Ectodermal cell (in vitro differentiated cells): ENCODE measurements around the gene SCAPER.

Experiments
- H3K27ac ChIP-seq: 2 replicates; pipeline ENCODE4 v1.7.0; 2013; ENCODE audit warnings: mild to moderate bottlenecking, low read depth, low read length; ENCODE audit not compliant: insufficient read depth, poor library complexity, severe bottlenecking
- H3K27me3 ChIP-seq: 2 replicates; pipeline ENCODE4 v1.7.0; 2013; ENCODE audit warnings: mild to moderate bottlenecking, low read length; ENCODE audit not compliant: insufficient read depth, control insufficient read depth, poor library complexity, severe bottlenecking
- H3K36me3 ChIP-seq: one replicate; pipeline ENCODE4 v1.7.0; 2013; ENCODE audit warnings: low read length; ENCODE audit not compliant: control insufficient read depth, insufficient read depth
- H3K4me1 ChIP-seq: one replicate; pipeline ENCODE4 v1.7.0; 2013; ENCODE audit warnings: low read length; ENCODE audit not compliant: control insufficient read depth, insufficient read depth
- H3K4me3 ChIP-seq: 2 replicates; pipeline ENCODE4 v1.7.0; 2013; ENCODE audit warnings: low read depth, low read length, control low read depth; ENCODE audit not compliant: insufficient read depth
- H3K9me3 ChIP-seq: 2 replicates; pipeline ENCODE4 v1.7.0; 2013; ENCODE audit warnings: mild to moderate bottlenecking, low read length, moderate library complexity; ENCODE audit not compliant: control insufficient read depth
- WGBS, 2 experiments: methylation state at CpG; one replicate each; pipeline ENCODE4 v1.1.7; 2013; ENCODE audit warnings: missing lambda C conversion rate in 2 of 2; 5-methylcytosine and 5-hydroxymethylcytosine counted together

Gene SCAPER

DNA sequence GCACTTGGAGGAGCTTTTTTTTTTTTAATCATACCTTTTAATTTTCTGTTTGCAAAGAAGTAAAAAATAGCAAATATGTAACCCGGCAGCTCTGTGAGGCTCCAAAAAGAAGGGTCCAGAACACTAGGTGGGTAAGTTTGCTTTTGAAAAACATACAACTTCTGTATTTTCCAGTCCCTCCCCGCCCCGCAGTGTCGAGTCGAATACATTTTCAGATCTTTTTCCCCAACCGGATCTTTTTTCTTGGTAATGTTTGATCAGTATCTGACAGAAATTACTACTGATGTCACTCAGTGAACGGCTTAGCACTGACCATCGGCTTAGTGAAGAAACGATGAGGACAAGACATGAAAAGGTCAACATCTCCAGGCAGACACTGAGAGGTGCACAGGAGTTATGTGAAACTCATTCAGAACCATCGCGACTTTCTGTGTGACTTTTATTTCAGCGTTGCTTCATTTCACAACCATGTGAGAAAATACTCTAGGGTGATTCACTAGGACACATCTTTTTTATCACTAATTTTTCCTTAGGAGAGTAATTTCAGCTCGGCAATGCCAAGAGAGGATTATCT lies 557.6 kb downstream of the SCAPER start:
- Histone ChIP-seq H3K27me3 (peaks cover 86% of the 10 kb centered on the region), H3K36me3 (no peaks in the 10 kb centered on the region), H3K9me3 (no peaks in the 10 kb centered on the region), H3K4me3 (peak overlapping the region; percentile 34), H3K4me1 (peaks cover 3% of the 10 kb centered on the region), H3K27ac (no peak overlapping the region)
- 4 to 5% methylated on average over 13 of the region's 13 CpGs for whole genome bisulfite sequencing, 2 experiments

- Histone ChIP-seq H3K27ac (no peak overlapping the region), H3K27me3 (peaks cover 93% of the 10 kb centered on the region), H3K36me3 (no peaks in the 10 kb centered on the region), H3K4me1 (peaks cover 3% of the 10 kb centered on the region), H3K9me3 (no peaks in the 10 kb centered on the region), H3K4me3 (peak overlapping the region; percentile 34)
- WGBS, 2 experiments = 0% methylated on average over 69 to 74 of the region's 74 CpGs
These were observed 558.3 kb downstream of the SCAPER start for GRCh38 chr15:76346669-76347481.

DNA sequence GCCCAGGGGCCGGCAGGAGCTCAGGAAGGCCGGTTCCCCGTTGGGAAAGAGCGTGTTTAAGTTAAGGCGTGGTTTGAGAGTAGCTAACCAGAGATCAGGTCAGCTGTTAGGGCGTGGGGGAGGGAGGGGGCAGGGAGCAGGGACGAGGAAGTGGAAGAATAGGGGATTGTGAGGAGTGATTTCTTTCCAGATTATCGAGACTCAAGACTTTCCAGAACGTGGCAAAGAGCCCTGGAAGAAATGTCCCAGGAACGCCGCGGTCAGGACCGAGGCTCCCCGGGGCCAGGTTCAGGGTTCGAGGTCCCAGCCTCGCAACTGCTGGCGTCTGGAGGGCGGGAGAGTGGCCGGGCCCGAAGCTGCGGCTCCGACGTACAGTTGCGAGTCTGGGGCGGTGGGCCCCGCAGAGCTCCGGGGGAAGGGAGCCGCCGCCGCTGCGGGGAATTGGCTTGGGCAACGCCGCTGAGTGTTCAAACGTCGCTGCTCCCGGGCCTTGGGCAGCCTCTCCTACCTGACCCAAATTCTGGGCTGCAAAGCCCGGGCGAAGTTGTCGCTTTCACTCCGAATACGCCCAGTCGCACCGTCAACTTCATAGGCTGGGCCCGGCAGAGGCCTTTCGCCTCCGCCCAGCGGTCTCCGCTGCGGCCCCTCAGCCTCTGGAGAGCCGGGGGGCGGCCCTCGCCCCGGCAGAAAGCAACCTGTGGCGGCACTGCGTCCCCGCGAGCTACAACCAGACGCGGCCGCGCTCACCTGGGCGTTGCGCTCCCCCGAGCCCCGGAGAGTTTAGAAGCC lies 559.1 kb downstream of the SCAPER start:
- 0 to 1% methylated on average over 65 of the region's 65 CpGs for WGBS, 2 experiments
- Histone ChIP-seq H3K36me3 (no peaks in the 10 kb centered on the region), H3K9me3 (no peaks in the 10 kb centered on the region), H3K27ac (no peak overlapping the region), H3K4me1 (peaks cover 7% of the 10 kb centered on the region), H3K4me3 (peak overlapping the region; percentile 34), H3K27me3 (peaks cover 100% of the 10 kb centered on the region)

DNA sequence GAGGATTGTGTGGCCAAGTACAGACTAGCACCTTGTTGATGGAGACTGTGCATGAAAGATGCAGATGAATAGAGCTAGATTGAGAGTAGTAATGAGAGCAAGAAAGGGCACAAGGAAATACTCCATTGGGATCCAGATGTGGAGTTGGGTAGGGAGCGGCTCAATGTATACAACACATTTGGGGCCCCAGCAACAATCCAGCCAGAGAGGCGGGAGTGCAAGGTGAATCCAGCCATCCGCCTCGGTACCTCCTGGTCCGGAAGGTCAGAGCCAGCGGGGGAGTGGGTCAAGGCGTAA lies 559.6 kb downstream of the SCAPER start:
- peaks cover 100% of the 10 kb centered on the region for H3K27me3 ChIP-seq
- 0 to 1% methylated on average over 7 of the region's 7 CpGs for WGBS, 2 experiments
- H3K4me1 ChIP-seq = peaks cover 11% of the 10 kb centered on the region
- no peak overlapping the region for H3K27ac ChIP-seq
- no peaks in the 10 kb centered on the region for H3K36me3 ChIP-seq
- H3K9me3 ChIP-seq = no peaks in the 10 kb centered on the region
- H3K4me3 ChIP-seq = no peak overlapping the region

- H3K27ac ChIP-seq = no peak overlapping the region
- WGBS, 2 experiments = 9 to 22% methylated on average over 3 of the region's 3 CpGs
- no peak overlapping the region for H3K4me3 ChIP-seq
- H3K9me3 ChIP-seq = no peaks in the 10 kb centered on the region
- peaks cover 100% of the 10 kb centered on the region for H3K27me3 ChIP-seq
- H3K36me3 ChIP-seq = no peaks in the 10 kb centered on the region
- peaks cover 14% of the 10 kb centered on the region for H3K4me1 ChIP-seq
These were observed 560.1 kb downstream of the SCAPER start for GRCh38 chr15:76344893-76345582.

GRCh38 chr15:76343313-76343996 lies 561.7 kb downstream of the SCAPER start:
- no peaks in the 10 kb centered on the region for H3K36me3 ChIP-seq
- no peaks in the 10 kb centered on the region for H3K9me3 ChIP-seq
- H3K27me3 ChIP-seq = peaks cover 100% of the 10 kb centered on the region
- H3K4me1 ChIP-seq = peaks cover 20% of the 10 kb centered on the region
- H3K27ac ChIP-seq = no peak overlapping the region
- 6% methylated on average over 16 of the region's 16 CpGs for WGBS, 2 experiments
- H3K4me3 ChIP-seq = no peak overlapping the region

GRCh38 chr15:76342382-76343201 lies 562.5 kb downstream of the SCAPER start:
- WGBS, 2 experiments = 3% methylated on average over 87 of the region's 87 CpGs
- Histone ChIP-seq H3K4me1 (peaks cover 20% of the 10 kb centered on the region), H3K36me3 (no peaks in the 10 kb centered on the region), H3K27me3 (peaks cover 100% of the 10 kb centered on the region), H3K27ac (no peak overlapping the region), H3K9me3 (no peaks in the 10 kb centered on the region), H3K4me3 (no peak overlapping the region)

GRCh38 chr15:76342058-76342381 lies 563.1 kb downstream of the SCAPER start:
- no peak overlapping the region for H3K27ac ChIP-seq
- H3K4me3 ChIP-seq = no peak overlapping the region
- H3K4me1 ChIP-seq = peaks cover 23% of the 10 kb centered on the region
- no peaks in the 10 kb centered on the region for H3K36me3 ChIP-seq
- WGBS, 2 experiments = 2 to 3% methylated on average over 20 of the region's 20 CpGs
- H3K9me3 ChIP-seq = no peaks in the 10 kb centered on the region
- H3K27me3 ChIP-seq = peaks cover 100% of the 10 kb centered on the region

DNA sequence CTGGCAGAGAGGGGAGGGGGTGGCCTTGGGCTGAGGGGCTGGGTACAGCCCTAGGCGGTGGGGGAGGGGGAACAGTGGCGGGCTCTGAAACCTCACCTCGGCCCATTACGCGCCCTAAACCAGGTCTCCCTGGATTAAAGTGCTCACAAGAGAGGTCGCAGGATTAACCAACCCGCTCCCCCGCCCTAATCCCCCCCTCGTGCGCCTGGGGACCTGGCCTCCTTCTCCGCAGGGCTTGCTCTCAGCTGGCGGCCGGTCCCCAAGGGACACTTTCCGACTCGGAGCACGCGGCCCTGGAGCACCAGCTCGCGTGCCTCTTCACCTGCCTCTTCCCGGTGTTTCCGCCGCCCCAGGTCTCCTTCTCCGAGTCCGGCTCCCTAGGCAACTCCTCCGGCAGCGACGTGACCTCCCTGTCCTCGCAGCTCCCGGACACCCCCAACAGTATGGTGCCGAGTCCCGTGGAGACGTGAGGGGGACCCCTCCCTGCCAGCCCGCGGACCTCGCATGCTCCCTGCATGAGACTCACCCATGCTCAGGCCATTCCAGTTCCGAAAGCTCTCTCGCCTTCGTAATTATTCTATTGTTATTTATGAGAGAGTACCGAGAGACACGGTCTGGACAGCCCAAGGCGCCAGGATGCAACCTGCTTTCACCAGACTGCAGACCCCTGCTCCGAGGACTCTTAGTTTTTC lies 563.6 kb downstream of the SCAPER start:
- H3K27ac ChIP-seq = no peak overlapping the region

More for the DNA sequence above, 563.6 kb downstream of the SCAPER start:
- H3K4me3 ChIP-seq = peak overlapping the region; percentile 2
- H3K9me3 ChIP-seq = no peaks in the 10 kb centered on the region
- peaks cover 25% of the 10 kb centered on the region for H3K4me1 ChIP-seq
- no peaks in the 10 kb centered on the region for H3K36me3 ChIP-seq
- WGBS, 2 experiments = 1% methylated on average over 42 of the region's 42 CpGs
- H3K27me3 ChIP-seq = peaks cover 100% of the 10 kb centered on the region
